ENCODE measurements around the gene KLHL21. TPM values are rescaled to one million over a fixed set of nuclear protein-coding genes. Genes with fewer than 3 reads are reported as not detected.

KLHL21 gene
- total RNA-seq, 4 donors from 2014 or later = 105 to 125 (median 118) TPM

GRCh38 chr1:6588893-6589520 lies 13.7 kb downstream of the KLHL21 start:
- Histone ChIP-seq H3K27ac (no peak overlapping the region), H3K36me3 (peaks cover 60% of the 10 kb centered on the region)

GRCh38 chr1:6588128-6588892 lies 14.4 kb downstream of the KLHL21 start:
- H3K4me1 ChIP-seq = peaks cover 60% of the 10 kb centered on the region
- H3K27me3 ChIP-seq = no peaks in the 10 kb centered on the region
- TF ChIP-seq POLR2AphosphoS5 (IDR thresholded peaks at IDR 0.05) (no peak), CTCF (IDR thresholded peaks at IDR 0.05) (no peak), POLR2A (IDR thresholded peaks at IDR 0.05) (no peak), EP300 (IDR thresholded peaks at IDR 0.05) (no peak)
- WGBS = 69% methylated on average over 7 of the region's 25 CpGs
- H3K36me3 ChIP-seq = peaks cover 53% of the 10 kb centered on the region
- H3K9me3 ChIP-seq = no peaks in the 10 kb centered on the region
- DNase-seq (ENCODE audit: low spot score in 2 of 2) = no peak
- H3K4me3 ChIP-seq = no peak overlapping the region
- H3K27ac ChIP-seq = peak overlapping the region; percentile 46

More at GRCh38 chr1:6588893-6589520, 13.7 kb downstream of the KLHL21 start:
- no peak for TF ChIP-seq CTCF (IDR thresholded peaks at IDR 0.05)
- TF ChIP-seq EP300 (IDR thresholded peaks at IDR 0.05) = no peak
- TF ChIP-seq POLR2AphosphoS5 (IDR thresholded peaks at IDR 0.05) = no peak
- TF ChIP-seq POLR2A (IDR thresholded peaks at IDR 0.05) = no peak
- 88% methylated on average over 8 of the region's 24 CpGs for WGBS
- peaks cover 60% of the 10 kb centered on the region for H3K4me1 ChIP-seq
- no peak for DNase-seq (ENCODE audit: low spot score in 2 of 2)
- no peak overlapping the region for H3K4me3 ChIP-seq
- H3K9me3 ChIP-seq = no peaks in the 10 kb centered on the region
- H3K27me3 ChIP-seq = no peaks in the 10 kb centered on the region

- H3K9me3 ChIP-seq = no peaks in the 10 kb centered on the region
- H3K4me3 ChIP-seq = no peak overlapping the region
- no peak for DNase-seq (ENCODE audit: low spot score in 2 of 2)
- WGBS = 10% methylated on average over 9 of the region's 13 CpGs
- no peak for TF ChIP-seq POLR2AphosphoS5 (IDR thresholded peaks at IDR 0.05)
- no peak for TF ChIP-seq CTCF (IDR thresholded peaks at IDR 0.05)
- TF ChIP-seq EP300 (IDR thresholded peaks at IDR 0.05) = no peak
- no peak for TF ChIP-seq POLR2A (IDR thresholded peaks at IDR 0.05)
- no peaks in the 10 kb centered on the region for H3K27me3 ChIP-seq
- H3K36me3 ChIP-seq = peaks cover 45% of the 10 kb centered on the region
- H3K27ac ChIP-seq = peak overlapping the region; percentile 46
- H3K4me1 ChIP-seq = peaks cover 63% of the 10 kb centered on the region
Observed at GRCh38 chr1:6587261-6588005, 15.2 kb downstream of the KLHL21 start.

- WGBS = 67% methylated on average over 4 of the region's 11 CpGs
- Histone ChIP-seq H3K36me3 (peaks cover 35% of the 10 kb centered on the region), H3K4me3 (no peak overlapping the region), H3K4me1 (peaks cover 64% of the 10 kb centered on the region), H3K27ac (no peak overlapping the region), H3K27me3 (no peaks in the 10 kb centered on the region), H3K9me3 (no peaks in the 10 kb centered on the region)
- TF ChIP-seq POLR2AphosphoS5 (IDR thresholded peaks at IDR 0.05) = no peak
- no peak for TF ChIP-seq CTCF (IDR thresholded peaks at IDR 0.05)
- no peak for TF ChIP-seq POLR2A (IDR thresholded peaks at IDR 0.05)
- TF ChIP-seq EP300 (IDR thresholded peaks at IDR 0.05) = no peak
- no peak for DNase-seq (ENCODE audit: low spot score in 2 of 2)
Observed at GRCh38 chr1:6586404-6586816, 16.3 kb downstream of the KLHL21 start.

- peak overlapping the region; percentile 13 for H3K27ac ChIP-seq
Observed at GRCh38 chr1:6585841-6586240, 16.8 kb downstream of the KLHL21 start.

More at GRCh38 chr1:6585841-6586240, 16.8 kb downstream of the KLHL21 start:
- TF ChIP-seq EP300 (IDR thresholded peaks at IDR 0.05) = no peak
- no peak for TF ChIP-seq POLR2AphosphoS5 (IDR thresholded peaks at IDR 0.05)
- no peak for TF ChIP-seq POLR2A (IDR thresholded peaks at IDR 0.05)
- TF ChIP-seq CTCF (IDR thresholded peaks at IDR 0.05) = no peak
- 71% methylated on average over 4 of the region's 7 CpGs for WGBS
- Histone ChIP-seq H3K27me3 (no peaks in the 10 kb centered on the region), H3K4me3 (no peak overlapping the region), H3K36me3 (peaks cover 32% of the 10 kb centered on the region), H3K4me1 (peaks cover 70% of the 10 kb centered on the region), H3K9me3 (no peaks in the 10 kb centered on the region)
- no peak for DNase-seq (ENCODE audit: low spot score in 2 of 2)
